Activated T-helper 1 cell treated with anti-CD3 and anti-CD28 coated beads, Interleukin-2, amount 50 U/mL, for 16 hours (primary cell): ENCODE data around the gene TMEM72.

Experiments
- DNase-seq, 2 donors: peaks; one replicate each; pipeline ENCODE4 v3.0.0-alpha.2; 2020; ENCODE audit warnings: low read depth in 1 of 2, low spot score in 1 of 2

The TMEM72 gene

GRCh38 chr10:44951576-44952226 lies 40.6 kb downstream of the TMEM72 start:
- no peak for DNase-seq

- DNase-seq = no peak
Measured at GRCh38 chr10:44952779-44953231, 41.7 kb downstream of the TMEM72 start.

DNA sequence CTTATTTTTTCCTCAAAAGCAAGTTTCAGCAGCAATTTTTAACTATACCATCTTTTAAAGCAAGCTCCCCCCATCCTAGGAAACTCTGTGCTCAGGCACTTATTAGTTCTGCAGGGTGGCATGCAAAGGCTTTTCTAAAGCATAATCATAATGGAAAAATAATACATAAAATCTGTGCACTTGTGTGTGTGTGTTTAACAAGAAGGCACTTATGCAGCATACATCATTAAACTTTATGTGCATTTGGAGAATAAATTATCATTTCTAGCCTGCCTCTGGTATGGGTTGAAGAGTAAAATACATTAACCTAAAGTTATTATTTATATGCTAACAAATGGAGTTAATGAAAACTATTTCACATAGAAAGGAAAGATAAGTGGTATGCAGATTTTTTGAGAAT lies 42.9 kb downstream of the TMEM72 start:
- DNase-seq = no peak

- no peak for DNase-seq
Measured at GRCh38 chr10:44954962-44955361, 43.8 kb downstream of the TMEM72 start.

GRCh38 chr10:44955413-44956070 lies 44.4 kb downstream of the TMEM72 start:
- DNase-seq = no peak

- no peak for DNase-seq
Measured at GRCh38 chr10:44956226-44956625, 45.1 kb downstream of the TMEM72 start.

DNA sequence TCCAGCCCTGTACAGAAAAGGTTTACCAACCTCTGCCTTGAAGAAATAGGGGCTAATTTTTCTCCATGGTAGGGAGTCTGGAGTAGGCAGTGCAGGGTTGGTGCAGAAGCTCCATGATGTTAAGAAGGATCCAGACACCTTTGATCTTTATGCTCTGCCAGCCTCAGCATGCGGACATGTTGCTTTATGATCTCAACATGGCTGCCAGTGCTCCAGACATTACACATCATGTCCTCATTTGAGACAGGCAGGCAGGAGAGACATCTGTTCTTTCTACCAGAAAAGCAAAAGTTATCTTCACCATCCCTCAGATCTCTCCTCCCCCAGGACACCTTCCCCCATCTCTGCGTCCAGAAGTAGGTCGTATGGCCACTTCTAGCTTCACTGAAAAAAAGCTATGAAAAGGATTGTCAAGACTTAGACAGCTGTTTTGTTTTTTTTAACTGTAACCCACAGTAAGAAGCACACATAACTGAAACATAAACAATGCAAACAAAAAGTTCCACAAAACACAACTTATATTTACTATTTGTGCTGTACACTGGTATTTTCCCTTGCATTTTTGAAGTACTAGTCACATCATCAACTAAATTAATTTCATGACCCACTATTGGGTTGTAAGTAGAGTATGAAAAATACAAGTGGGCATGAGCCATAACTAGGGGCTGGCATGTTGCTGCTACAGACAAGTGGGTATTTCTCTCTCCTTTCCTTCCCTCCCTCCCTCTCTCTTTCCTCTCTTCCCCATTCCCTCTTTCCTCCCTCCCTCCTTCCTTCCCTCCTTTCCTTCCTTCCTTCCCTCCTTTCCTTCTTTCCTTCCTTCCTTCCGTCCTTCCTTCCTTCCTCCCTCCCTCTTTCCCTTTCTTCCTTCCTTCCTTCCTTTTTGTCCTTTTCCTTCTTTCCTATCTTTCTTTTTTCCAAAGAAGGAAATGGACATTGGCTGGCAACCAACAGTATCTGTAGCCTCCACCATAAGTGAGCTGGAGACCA lies 45.9 kb downstream of the TMEM72 start:
- DNase-seq = no peak

- DNase-seq = no peak
Measured at GRCh38 chr10:44958196-44958897, 47.2 kb downstream of the TMEM72 start.

- DNase-seq = no peak
Measured at GRCh38 chr10:44958898-44959246, 47.7 kb downstream of the TMEM72 start.

GRCh38 chr10:44959247-44960087 lies 48.3 kb downstream of the TMEM72 start, which contains the start of gene RASSF4:
TSS of gene RASSF4 (plus strand) at chr10:44959802. CDS start at chr10:44970203, 10,401 bp downstream.
- DNase-seq = peak; percentile 84 to 88

GRCh38 chr10:44960088-44960460 lies 48.9 kb downstream of the TMEM72 start:
- no peak for DNase-seq

- no peak for DNase-seq
Measured at GRCh38 chr10:44960482-44961229, 49.5 kb downstream of the TMEM72 start.

GRCh38 chr10:44961230-44961571 lies 50.1 kb downstream of the TMEM72 start:
- no peak for DNase-seq

DNA sequence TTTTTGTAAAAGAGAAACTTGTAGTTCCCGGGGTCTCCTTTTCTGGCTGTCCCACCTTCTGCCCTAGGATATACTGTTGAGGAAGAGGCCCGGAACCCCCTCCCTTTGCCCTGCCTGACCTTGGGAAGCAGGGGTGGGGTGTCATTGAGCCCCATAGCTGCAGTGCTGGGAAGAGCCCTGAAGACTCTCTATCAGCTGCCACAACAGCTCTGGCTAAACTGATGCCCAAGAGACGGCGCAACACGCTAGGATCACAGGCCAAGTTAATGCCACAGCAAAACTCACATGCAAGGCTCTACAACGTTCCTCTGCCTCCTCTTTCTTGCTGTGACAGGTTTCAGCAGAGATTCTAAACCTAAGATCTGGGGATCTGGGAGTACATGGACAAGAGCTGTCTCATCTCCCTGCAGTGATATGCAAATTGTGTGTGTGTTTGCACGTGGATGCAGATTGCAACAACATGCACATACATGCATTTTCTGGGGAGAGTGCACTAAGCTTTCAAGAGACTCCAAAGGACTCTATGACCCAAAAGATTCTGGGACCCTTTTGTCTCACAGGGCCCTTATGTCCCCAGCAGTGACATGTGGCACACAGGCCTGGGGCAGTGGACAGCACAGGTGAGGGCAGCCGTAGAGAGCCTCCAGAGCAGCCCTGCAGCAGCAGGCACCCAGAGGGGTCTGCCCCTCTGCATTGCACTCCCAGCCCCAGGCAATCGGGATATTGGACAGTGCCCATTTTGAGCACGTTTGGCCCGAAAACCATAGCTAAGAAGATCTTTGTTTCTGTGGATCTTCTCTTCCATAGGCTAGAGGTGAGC lies 51.0 kb downstream of the TMEM72 start:
- no peak for DNase-seq

- DNase-seq = no peak
Measured at GRCh38 chr10:44962870-44963738, 52.0 kb downstream of the TMEM72 start.

DNA sequence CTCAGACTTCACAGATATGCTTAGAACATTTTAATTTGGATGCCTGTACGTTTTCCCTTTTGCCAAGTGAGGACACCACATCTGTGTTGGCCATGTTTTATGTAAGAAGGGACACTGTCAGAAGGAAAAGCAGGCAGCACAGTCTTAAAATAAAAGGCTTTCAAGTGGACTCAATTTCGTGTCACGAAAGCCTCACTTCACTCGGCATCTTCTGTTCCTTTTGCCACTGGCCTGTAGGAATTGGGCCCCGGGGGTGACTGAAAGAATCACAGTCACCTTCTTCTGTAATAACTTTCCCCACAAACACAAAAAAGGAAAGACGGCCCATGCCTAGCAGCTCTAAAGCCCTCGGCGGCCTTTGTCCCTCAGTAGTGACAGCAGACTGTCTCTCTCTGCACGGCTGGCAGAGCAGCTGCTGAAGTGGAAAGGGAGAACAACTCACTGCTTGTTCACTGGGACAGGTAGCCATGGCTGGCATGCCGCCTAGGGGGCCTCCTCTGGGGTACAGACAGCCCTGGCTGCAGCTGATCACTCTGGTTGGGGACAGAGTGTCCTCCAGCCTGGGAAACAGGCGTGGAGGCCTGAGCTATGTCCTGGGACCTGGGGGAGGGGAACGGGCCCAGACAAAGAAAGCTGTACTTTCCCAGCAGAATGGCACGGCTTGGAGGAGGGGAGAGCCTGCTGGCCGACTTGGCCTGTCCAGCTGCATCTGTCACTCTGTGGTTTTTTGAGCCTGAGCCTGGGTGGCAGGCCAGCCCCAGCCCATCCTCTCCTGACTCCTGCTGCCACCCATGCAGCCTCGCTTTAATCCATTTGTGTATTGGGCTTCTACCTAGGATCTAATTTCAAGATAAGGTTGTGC lies 52.9 kb downstream of the TMEM72 start:
- no peak for DNase-seq

DNA sequence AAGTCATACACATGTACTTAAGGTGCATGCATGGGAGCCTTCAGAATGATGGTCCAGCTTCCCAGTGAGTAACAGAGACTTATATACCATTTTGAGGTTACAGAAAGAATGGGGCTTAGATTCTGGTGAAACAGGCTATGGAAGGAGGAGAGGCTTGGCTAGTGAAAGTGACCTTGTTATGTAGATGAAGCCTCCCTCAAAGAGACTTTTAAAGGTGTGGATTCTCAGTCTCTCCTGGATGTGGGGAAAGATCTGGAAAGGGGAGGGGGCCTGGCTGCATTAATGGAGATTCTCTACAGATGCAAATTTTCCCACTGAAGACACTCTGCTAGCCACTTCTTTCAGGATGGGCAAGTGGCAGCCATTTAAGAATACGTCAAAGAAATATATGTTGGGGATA lies 54.0 kb downstream of the TMEM72 start:
- DNase-seq = no peak
